Measurements from ENCODE around the gene ACVR1.

The ACVR1 gene

GRCh38 chr2:157733263-157733662, 142.9 kb downstream of the ACVR1 start:
- H2AFZ ChIP-seq (ENCODE audit: insufficient read depth, low read length, poor library complexity) = no peak overlapping the region
- H3K23ac ChIP-seq (ENCODE audit: low read length) = no peak overlapping the region
- H3K4ac ChIP-seq (ENCODE audit: low read depth, low read length) = no peak overlapping the region
- H2BK5ac ChIP-seq (ENCODE audit: low read depth, low read length, poor library complexity) = no peak overlapping the region
- H4K8ac ChIP-seq (ENCODE audit: low read depth, low read length) = no peak overlapping the region
- no peak overlapping the region for H3K4me3 ChIP-seq (ENCODE audit: low read depth, low read length)
- no peak overlapping the region for H3K27ac ChIP-seq (ENCODE audit: low read depth, low read length)
- H3K14ac ChIP-seq (ENCODE audit: low read length) = no peak overlapping the region
- H2BK12ac ChIP-seq (ENCODE audit: low read length) = no peak overlapping the region
- H3K4me2 ChIP-seq (ENCODE audit: low read length) = no peak overlapping the region
- H3K9ac ChIP-seq (ENCODE audit: low read length) = no peak overlapping the region
- no peak overlapping the region for H2BK120ac ChIP-seq (ENCODE audit: insufficient read depth, low read length, poor library complexity)
- no peak overlapping the region for H2AK5ac ChIP-seq (ENCODE audit: low read length)
- H3K9me3 ChIP-seq (ENCODE audit: insufficient read depth, low read depth, low read length) = no peaks in the 10 kb centered on the region
- no peaks in the 10 kb centered on the region for H3K4me1 ChIP-seq (ENCODE audit: control insufficient read depth in 1 of 2, insufficient read depth in 2 of 2, low read length in 2 of 2)
- no CpG with 5 or more reads among the region's 2 CpGs for WGBS (ENCODE audit: extremely low coverage, insufficient coverage, insufficient read length)
- H3K18ac ChIP-seq (ENCODE audit: low read length) = no peak overlapping the region
- H4K12ac ChIP-seq (ENCODE audit: low read depth, low read length) = no peak overlapping the region
- H3K27me3 ChIP-seq (ENCODE audit: insufficient read depth, low read length) = no peaks in the 10 kb centered on the region
- DNase-seq = no peak
- H3K36me3 ChIP-seq (ENCODE audit: control insufficient read depth in 1 of 2, insufficient read depth in 2 of 2, low read length in 2 of 2) = peaks cover 5 to 12% of the 10 kb centered on the region in 2 experiments
- H3K79me1 ChIP-seq (ENCODE audit: low read length) = no peaks in the 10 kb centered on the region
- H3K79me2 ChIP-seq (ENCODE audit: control insufficient read depth, insufficient read depth, low read length, poor library complexity) = no peaks in the 10 kb centered on the region
- no peak overlapping the region for H4K91ac ChIP-seq (ENCODE audit: low read depth, low read length)

GRCh38 chr2:157732596-157732995, 143.5 kb downstream of the ACVR1 start:
- H2BK120ac ChIP-seq (ENCODE audit: insufficient read depth, low read length, poor library complexity) = no peak overlapping the region
- H2BK5ac ChIP-seq (ENCODE audit: low read depth, low read length, poor library complexity) = no peak overlapping the region
- H3K14ac ChIP-seq (ENCODE audit: low read length) = no peak overlapping the region
- peak in 1 of 2 donors; percentile 2 for DNase-seq
- no peak overlapping the region for H2BK12ac ChIP-seq (ENCODE audit: low read length)
- no peak overlapping the region for H4K12ac ChIP-seq (ENCODE audit: low read depth, low read length)
- no peak overlapping the region for H3K9ac ChIP-seq (ENCODE audit: low read length)
- H3K36me3 ChIP-seq (ENCODE audit: control insufficient read depth in 1 of 2, insufficient read depth in 2 of 2, low read length in 2 of 2) = peaks cover 5 to 11% of the 10 kb centered on the region in 2 experiments
- no peak overlapping the region for H4K91ac ChIP-seq (ENCODE audit: low read depth, low read length)
- H3K18ac ChIP-seq (ENCODE audit: low read length) = no peak overlapping the region
- WGBS (ENCODE audit: extremely low coverage, insufficient coverage, insufficient read length) = no CpG with 5 or more reads among the region's 3 CpGs
- no peaks in the 10 kb centered on the region for H3K9me3 ChIP-seq (ENCODE audit: insufficient read depth, low read depth, low read length)
- H3K79me2 ChIP-seq (ENCODE audit: control insufficient read depth, insufficient read depth, low read length, poor library complexity) = no peaks in the 10 kb centered on the region
- H3K4me2 ChIP-seq (ENCODE audit: low read length) = no peak overlapping the region
- no peaks in the 10 kb centered on the region for H3K79me1 ChIP-seq (ENCODE audit: low read length)
- no peak overlapping the region for H3K4me3 ChIP-seq (ENCODE audit: low read depth, low read length)
- H3K4me1 ChIP-seq (ENCODE audit: control insufficient read depth in 1 of 2, insufficient read depth in 2 of 2, low read length in 2 of 2) = no peaks in the 10 kb centered on the region
- H2AFZ ChIP-seq (ENCODE audit: insufficient read depth, low read length, poor library complexity) = no peak overlapping the region
- no peak overlapping the region for H2AK5ac ChIP-seq (ENCODE audit: low read length)
- H3K23ac ChIP-seq (ENCODE audit: low read length) = no peak overlapping the region
- H3K4ac ChIP-seq (ENCODE audit: low read depth, low read length) = no peak overlapping the region
- no peak overlapping the region for H3K27ac ChIP-seq (ENCODE audit: low read depth, low read length)
- H3K27me3 ChIP-seq (ENCODE audit: insufficient read depth, low read length) = no peaks in the 10 kb centered on the region
- no peak overlapping the region for H4K8ac ChIP-seq (ENCODE audit: low read depth, low read length)

- WGBS (ENCODE audit: extremely low coverage, insufficient coverage, insufficient read length) = no CpG with 5 or more reads among the region's 1 CpG
- H3K4me1 ChIP-seq (ENCODE audit: control insufficient read depth in 1 of 2, insufficient read depth in 2 of 2, low read length in 2 of 2) = no peaks in the 10 kb centered on the region
- H3K4ac ChIP-seq (ENCODE audit: low read depth, low read length) = no peak overlapping the region
- H3K27ac ChIP-seq (ENCODE audit: low read depth, low read length) = no peak overlapping the region
- no peak overlapping the region for H2BK12ac ChIP-seq (ENCODE audit: low read length)
- H3K79me1 ChIP-seq (ENCODE audit: low read length) = no peaks in the 10 kb centered on the region
- H2AK5ac ChIP-seq (ENCODE audit: low read length) = no peak overlapping the region
- H3K18ac ChIP-seq (ENCODE audit: low read length) = no peak overlapping the region
- no peak overlapping the region for H4K12ac ChIP-seq (ENCODE audit: low read depth, low read length)
- no peak overlapping the region for H2AFZ ChIP-seq (ENCODE audit: insufficient read depth, low read length, poor library complexity)
- no peak overlapping the region for H3K14ac ChIP-seq (ENCODE audit: low read length)
- H3K23ac ChIP-seq (ENCODE audit: low read length) = no peak overlapping the region
- no peak overlapping the region for H3K9ac ChIP-seq (ENCODE audit: low read length)
- H2BK120ac ChIP-seq (ENCODE audit: insufficient read depth, low read length, poor library complexity) = no peak overlapping the region
- H3K4me3 ChIP-seq (ENCODE audit: low read depth, low read length) = no peak overlapping the region
- no peak overlapping the region for H3K4me2 ChIP-seq (ENCODE audit: low read length)
- H4K91ac ChIP-seq (ENCODE audit: low read depth, low read length) = no peak overlapping the region
- no peak overlapping the region for H4K8ac ChIP-seq (ENCODE audit: low read depth, low read length)
- H3K79me2 ChIP-seq (ENCODE audit: control insufficient read depth, insufficient read depth, low read length, poor library complexity) = no peaks in the 10 kb centered on the region
- no peaks in the 10 kb centered on the region for H3K27me3 ChIP-seq (ENCODE audit: insufficient read depth, low read length)
- peaks cover 0 to 2% of the 10 kb centered on the region in 2 experiments for H3K36me3 ChIP-seq (ENCODE audit: control insufficient read depth in 1 of 2, insufficient read depth in 2 of 2, low read length in 2 of 2)
- no peak for DNase-seq
- H3K9me3 ChIP-seq (ENCODE audit: insufficient read depth, low read depth, low read length) = no peaks in the 10 kb centered on the region
- no peak overlapping the region for H2BK5ac ChIP-seq (ENCODE audit: low read depth, low read length, poor library complexity)
These were observed 148.4 kb downstream of the ACVR1 start for GRCh38 chr2:157727693-157728092.

GRCh38 chr2:157726946-157727345, 149.2 kb downstream of the ACVR1 start:
- Histone ChIP-seq H3K4ac (ENCODE audit: low read depth, low read length) (no peak overlapping the region), H3K14ac (ENCODE audit: low read length) (no peak overlapping the region), H3K18ac (ENCODE audit: low read length) (no peak overlapping the region), H3K79me1 (ENCODE audit: low read length) (no peaks in the 10 kb centered on the region), H3K9me3 (ENCODE audit: insufficient read depth, low read depth, low read length) (no peaks in the 10 kb centered on the region), H3K79me2 (ENCODE audit: control insufficient read depth, insufficient read depth, low read length, poor library complexity) (no peaks in the 10 kb centered on the region), H3K4me3 (ENCODE audit: low read depth, low read length) (no peak overlapping the region), H2BK120ac (ENCODE audit: insufficient read depth, low read length, poor library complexity) (no peak overlapping the region), H3K4me2 (ENCODE audit: low read length) (no peak overlapping the region), H3K36me3 (ENCODE audit: control insufficient read depth in 1 of 2, insufficient read depth in 2 of 2, low read length in 2 of 2) (peaks cover 0 to 2% of the 10 kb centered on the region in 2 experiments), H3K27ac (ENCODE audit: low read depth, low read length) (no peak overlapping the region), H4K12ac (ENCODE audit: low read depth, low read length) (no peak overlapping the region), H3K27me3 (ENCODE audit: insufficient read depth, low read length) (no peaks in the 10 kb centered on the region), H2BK5ac (ENCODE audit: low read depth, low read length, poor library complexity) (no peak overlapping the region), H3K23ac (ENCODE audit: low read length) (no peak overlapping the region), H4K91ac (ENCODE audit: low read depth, low read length) (no peak overlapping the region), H3K4me1 (ENCODE audit: control insufficient read depth in 1 of 2, insufficient read depth in 2 of 2, low read length in 2 of 2) (no peaks in the 10 kb centered on the region), H2AK5ac (ENCODE audit: low read length) (no peak overlapping the region), H2AFZ (ENCODE audit: insufficient read depth, low read length, poor library complexity) (no peak overlapping the region), H2BK12ac (ENCODE audit: low read length) (no peak overlapping the region), H4K8ac (ENCODE audit: low read depth, low read length) (no peak overlapping the region), H3K9ac (ENCODE audit: low read length) (no peak overlapping the region)
- WGBS (ENCODE audit: extremely low coverage, insufficient coverage, insufficient read length) = no CpG with 5 or more reads among the region's 1 CpG
- no peak for DNase-seq
